ENCODE results near the gene TAF7. TPM values are rescaled to one million over a fixed set of nuclear protein-coding genes. Genes with fewer than 3 reads are reported as not detected.

The TAF7 gene
- total and polyA plus RNA-seq, 9 of the 15 experiments (the other 6 are each of a cell fraction or from before 2014, with no cell fraction given): 51.6 to 116 (median 73.3) TPM

DNA sequence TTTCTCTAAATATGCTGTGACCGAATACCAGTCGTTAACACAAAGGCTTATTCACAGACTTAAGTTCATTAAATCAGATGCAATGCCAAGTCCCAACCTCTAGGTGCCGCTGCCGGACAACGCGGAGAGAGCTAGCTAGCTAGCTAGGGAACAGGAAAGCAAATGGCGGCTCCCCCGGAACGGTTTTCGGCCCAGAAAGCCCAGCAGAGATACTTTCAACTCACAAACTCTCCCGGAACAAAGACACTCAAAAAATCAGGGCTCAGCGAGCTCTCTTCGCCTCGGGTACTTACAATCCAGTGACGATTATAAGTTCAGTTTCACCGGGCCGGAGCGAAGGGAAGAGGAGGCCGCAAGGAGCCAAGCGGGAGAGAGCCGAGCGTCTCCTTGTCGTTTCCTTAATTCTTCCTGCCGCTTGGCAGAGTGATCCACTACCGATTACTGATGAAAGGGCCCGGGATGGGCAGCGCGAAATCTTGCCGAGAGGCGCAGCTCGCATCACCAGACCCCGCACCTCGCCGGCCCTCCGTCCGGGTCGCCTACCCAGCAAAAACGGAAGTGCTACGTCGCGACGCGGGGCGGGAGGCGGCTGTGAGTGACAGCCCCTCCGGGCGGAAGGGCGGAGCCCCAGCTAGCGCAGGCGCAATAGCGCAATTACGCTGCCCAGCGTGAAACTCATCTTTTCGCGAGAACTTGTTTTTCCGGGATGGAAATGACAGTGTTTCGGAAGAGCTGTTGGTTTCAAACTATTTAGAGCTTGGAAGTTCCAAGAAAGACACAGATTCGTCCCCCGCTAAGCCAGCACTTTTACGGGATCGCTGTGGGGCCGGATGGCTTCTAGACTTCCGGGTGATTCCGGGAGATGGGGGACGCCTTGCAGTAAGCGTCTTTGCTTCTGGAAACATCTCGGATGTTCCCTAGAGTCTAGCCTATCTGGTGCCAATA lies at the start of gene TAF7 (continued):
- TF ChIP-seq NR2C2 (CRISPR knock-in tag; IDR thresholded peaks at IDR 0.05) (peak; percentile 38; the same call in 1 of the 2 replicates), NR2C2 (tag; IDR thresholded peaks at IDR 0.05) (peak; percentile 85), ZNF41 (CRISPR knock-in tag; conservative IDR thresholded peaks at IDR 0.05) (no peak), FOXA1 (IDR thresholded peaks at IDR 0.05; ENCODE audit: borderline replicate concordance) (no peak), POLR3G (IDR thresholded peaks at IDR 0.05; ENCODE audit: extremely low read depth, insufficient read length, insufficient replicate concordance) (no peak), ZNF165 (CRISPR knock-in tag; IDR thresholded peaks at IDR 0.05; ENCODE audit: borderline replicate concordance) (no peak), KHSRP (IDR thresholded peaks at IDR 0.05) (no peak), IRF9 (tag; IDR thresholded peaks at IDR 0.05) (no peak), NCOA4 (IDR thresholded peaks at IDR 0.05; ENCODE audit: partially characterized antibody) (no peak), MEF2D (tag; conservative IDR thresholded peaks at IDR 0.05; ENCODE audit: low read depth) (no peak), PPARD (CRISPR knock-in tag; IDR thresholded peaks at IDR 0.05) (no peak), ZNF224 (CRISPR knock-in tag; IDR thresholded peaks at IDR 0.05) (0 out of 2 replicates have a peak, but pooled peaks have one; percentile 33), ILF3 (IDR thresholded peaks at IDR 0.05; ENCODE audit: borderline replicate concordance) (peak; percentile 95), NONO (IDR thresholded peaks at IDR 0.05; ENCODE audit: low read depth in 2 of 2, low read length in 1 of 2) (no peak), NFRKB (IDR thresholded peaks at IDR 0.05; ENCODE audit: low read depth) (peak; percentile 87), RBM39 (optimal IDR thresholded peaks at IDR 0.05; ENCODE audit: low read depth, low read length) (no peak)
- TF ChIP-seq, protein P1, sequence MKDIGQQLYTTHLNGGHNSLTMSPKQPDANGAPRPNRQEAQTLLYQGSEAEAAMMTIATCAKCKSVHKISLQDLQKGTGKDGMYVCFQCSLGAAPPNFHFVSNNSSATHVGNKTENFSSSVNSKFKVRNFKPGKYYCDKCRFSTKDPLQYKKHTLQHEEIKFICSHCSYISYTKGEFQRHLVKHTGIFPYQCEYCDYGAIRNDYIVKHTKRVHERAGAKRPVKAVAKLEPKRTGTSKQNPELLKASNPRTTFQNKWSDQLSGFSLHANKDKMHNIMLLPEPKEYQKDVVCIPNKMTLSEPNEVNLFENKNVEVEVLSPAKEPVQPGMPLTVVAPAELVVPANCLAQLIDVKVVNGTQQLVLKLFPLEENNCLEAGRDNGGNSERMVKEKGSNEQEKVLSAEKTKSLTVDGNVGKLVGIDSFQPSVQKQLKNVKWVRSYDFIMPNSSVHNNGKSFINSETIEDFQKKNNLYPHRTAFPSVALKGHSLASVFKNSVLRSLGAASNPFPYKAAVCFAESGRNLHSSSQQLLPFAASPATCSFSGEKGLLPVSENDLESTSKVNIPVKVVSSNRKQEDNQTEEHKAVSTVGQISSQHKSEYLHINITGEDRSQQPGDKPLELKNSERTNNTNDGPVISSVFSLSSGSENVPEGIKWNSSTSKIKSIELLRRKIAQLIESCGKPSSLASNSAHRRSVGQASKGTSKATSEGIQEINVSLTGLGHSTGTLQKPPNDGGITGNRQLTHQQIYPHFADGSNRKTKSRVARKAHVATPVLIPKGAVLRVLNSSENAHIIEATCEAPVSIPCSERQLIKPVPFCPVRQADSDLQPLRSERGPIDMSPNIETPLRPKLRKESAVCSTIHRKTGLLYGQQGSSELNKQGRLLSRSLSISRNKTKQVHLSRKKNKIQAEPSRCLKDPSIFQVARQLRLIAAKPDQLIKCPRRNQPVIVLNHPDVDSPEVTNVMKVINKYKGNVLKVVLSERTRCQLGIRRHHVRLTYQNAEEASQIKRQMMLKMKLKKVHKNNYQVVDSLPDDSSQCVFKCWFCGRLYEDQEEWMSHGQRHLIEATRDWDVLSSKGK (CRISPR knock-in tag; IDR thresholded peaks at IDR 0.05): no peak
- TF ChIP-seq, protein P2, sequence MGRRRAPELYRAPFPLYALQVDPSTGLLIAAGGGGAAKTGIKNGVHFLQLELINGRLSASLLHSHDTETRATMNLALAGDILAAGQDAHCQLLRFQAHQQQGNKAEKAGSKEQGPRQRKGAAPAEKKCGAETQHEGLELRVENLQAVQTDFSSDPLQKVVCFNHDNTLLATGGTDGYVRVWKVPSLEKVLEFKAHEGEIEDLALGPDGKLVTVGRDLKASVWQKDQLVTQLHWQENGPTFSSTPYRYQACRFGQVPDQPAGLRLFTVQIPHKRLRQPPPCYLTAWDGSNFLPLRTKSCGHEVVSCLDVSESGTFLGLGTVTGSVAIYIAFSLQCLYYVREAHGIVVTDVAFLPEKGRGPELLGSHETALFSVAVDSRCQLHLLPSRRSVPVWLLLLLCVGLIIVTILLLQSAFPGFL (CRISPR knock-in tag; IDR thresholded peaks at IDR 0.05): no peak; the same call in 1 of the 2 replicates
- TF ChIP-seq, protein P3, sequence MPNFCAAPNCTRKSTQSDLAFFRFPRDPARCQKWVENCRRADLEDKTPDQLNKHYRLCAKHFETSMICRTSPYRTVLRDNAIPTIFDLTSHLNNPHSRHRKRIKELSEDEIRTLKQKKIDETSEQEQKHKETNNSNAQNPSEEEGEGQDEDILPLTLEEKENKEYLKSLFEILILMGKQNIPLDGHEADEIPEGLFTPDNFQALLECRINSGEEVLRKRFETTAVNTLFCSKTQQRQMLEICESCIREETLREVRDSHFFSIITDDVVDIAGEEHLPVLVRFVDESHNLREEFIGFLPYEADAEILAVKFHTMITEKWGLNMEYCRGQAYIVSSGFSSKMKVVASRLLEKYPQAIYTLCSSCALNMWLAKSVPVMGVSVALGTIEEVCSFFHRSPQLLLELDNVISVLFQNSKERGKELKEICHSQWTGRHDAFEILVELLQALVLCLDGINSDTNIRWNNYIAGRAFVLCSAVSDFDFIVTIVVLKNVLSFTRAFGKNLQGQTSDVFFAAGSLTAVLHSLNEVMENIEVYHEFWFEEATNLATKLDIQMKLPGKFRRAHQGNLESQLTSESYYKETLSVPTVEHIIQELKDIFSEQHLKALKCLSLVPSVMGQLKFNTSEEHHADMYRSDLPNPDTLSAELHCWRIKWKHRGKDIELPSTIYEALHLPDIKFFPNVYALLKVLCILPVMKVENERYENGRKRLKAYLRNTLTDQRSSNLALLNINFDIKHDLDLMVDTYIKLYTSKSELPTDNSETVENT (CRISPR knock-in tag; IDR thresholded peaks at IDR 0.05): peak; percentile 79
